Measurements from ENCODE around the gene ZNF106.

The ZNF106 gene

GRCh38 chr15:42404461-42405235, 86.3 kb downstream of the ZNF106 start:
- no peak for DNase-seq

GRCh38 chr15:42403389-42403788, 87.6 kb downstream of the ZNF106 start:
- no peak for DNase-seq

- no peak for DNase-seq
These were observed 88.3 kb downstream of the ZNF106 start for GRCh38 chr15:42402455-42403205.

- DNase-seq: no peak
These were observed 89.1 kb downstream of the ZNF106 start for GRCh38 chr15:42401544-42402454.

GRCh38 chr15:42395838-42396237, 95.1 kb downstream of the ZNF106 start:
- DNase-seq: no peak

GRCh38 chr15:42394106-42394505, 96.8 kb downstream of the ZNF106 start:
- DNase-seq: no peak

- DNase-seq: no peak
These were observed 98.5 kb downstream of the ZNF106 start for GRCh38 chr15:42392309-42393024.

- no peak for DNase-seq
These were observed 103.3 kb downstream of the ZNF106 start for GRCh38 chr15:42387603-42388002.

GRCh38 chr15:42385980-42386700, 104.8 kb downstream of the ZNF106 start:
- DNase-seq: no peak

GRCh38 chr15:42385206-42385979, 105.5 kb downstream of the ZNF106 start:
- no peak for DNase-seq

- DNase-seq: no peak
These were observed 106.3 kb downstream of the ZNF106 start for GRCh38 chr15:42384597-42384996.

- DNase-seq: no peak
These were observed 112.9 kb downstream of the ZNF106 start for GRCh38 chr15:42378011-42378410.

- DNase-seq: no peak
These were observed 115.0 kb downstream of the ZNF106 start for GRCh38 chr15:42375941-42376340.

- DNase-seq: no peak
These were observed 115.7 kb downstream of the ZNF106 start for GRCh38 chr15:42375252-42375651.

- DNase-seq: no peak
These were observed 116.1 kb downstream of the ZNF106 start for GRCh38 chr15:42374810-42375209.

GRCh38 chr15:42373936-42374335, 117.0 kb downstream of the ZNF106 start:
- no peak for DNase-seq

GRCh38 chr15:42373274-42373673, 117.7 kb downstream of the ZNF106 start:
- no peak for DNase-seq

- DNase-seq: no peak
These were observed 119.8 kb downstream of the ZNF106 start for GRCh38 chr15:42371096-42371495.

- no peak for DNase-seq
These were observed 122.8 kb downstream of the ZNF106 start for GRCh38 chr15:42368096-42368495.

- no peak for DNase-seq
These were observed 123.9 kb downstream of the ZNF106 start for GRCh38 chr15:42367041-42367440.

- no peak for DNase-seq
These were observed 124.9 kb downstream of the ZNF106 start for GRCh38 chr15:42365921-42366550.
